Right kidney (tissue), 9 donors: ENCODE measurements around the gene ARSA.
A peak's percentile ranks its signal among the peaks of the same experiment; 100 is the strongest.
"Not testable (repeated sequence)": the region's sequence is repeated elsewhere in the genome, so short reads cannot be mapped to it uniquely, and the experiment has no call there.

Experiments
- DNase-seq: peaks from one replicate; pipeline ENCODE4 v3.0.0-alpha.2; 2016
- long read RNA-seq, 8 donors: transcript quantifications; one replicate each; lab custom pipeline, GENCODE V29; 2026

The ARSA gene
- long read RNA-seq, donor 1, partial matches to known transcripts, result 0 of 2 reads
- long read RNA-seq, donor 1, other reads (novel, unspliced or antisense), result 0 of 2 reads
- long read RNA-seq, donor 2, partial matches to known transcripts, result 0 of 5 reads
- long read RNA-seq, donor 2, other reads (novel, unspliced or antisense), result 0 of 5 reads
- long read RNA-seq, donor 3, partial matches to known transcripts, result 0 of 5 reads
- long read RNA-seq, donor 3, other reads (novel, unspliced or antisense), result 0 of 5 reads
- long read RNA-seq, donor 4, partial matches to known transcripts, result 0 of 7 reads
- long read RNA-seq, donor 4, other reads (novel, unspliced or antisense), result 0 of 7 reads
- long read RNA-seq, donor 5, partial matches to known transcripts, result 0 of 4 reads
- long read RNA-seq, donor 5, other reads (novel, unspliced or antisense), result 0 of 4 reads
- long read RNA-seq, donor 6, partial matches to known transcripts, result 0 of 5 reads
- long read RNA-seq, donor 6, other reads (novel, unspliced or antisense), result 0 of 5 reads
- long read RNA-seq, donor 7, partial matches to known transcripts, result 0 of 4 reads
- long read RNA-seq, donor 7, other reads (novel, unspliced or antisense), result 0 of 4 reads
- long read RNA-seq, donor 8, partial matches to known transcripts, result 0 of 5 reads
- long read RNA-seq, donor 8, other reads (novel, unspliced or antisense), result 0 of 5 reads

DNA sequence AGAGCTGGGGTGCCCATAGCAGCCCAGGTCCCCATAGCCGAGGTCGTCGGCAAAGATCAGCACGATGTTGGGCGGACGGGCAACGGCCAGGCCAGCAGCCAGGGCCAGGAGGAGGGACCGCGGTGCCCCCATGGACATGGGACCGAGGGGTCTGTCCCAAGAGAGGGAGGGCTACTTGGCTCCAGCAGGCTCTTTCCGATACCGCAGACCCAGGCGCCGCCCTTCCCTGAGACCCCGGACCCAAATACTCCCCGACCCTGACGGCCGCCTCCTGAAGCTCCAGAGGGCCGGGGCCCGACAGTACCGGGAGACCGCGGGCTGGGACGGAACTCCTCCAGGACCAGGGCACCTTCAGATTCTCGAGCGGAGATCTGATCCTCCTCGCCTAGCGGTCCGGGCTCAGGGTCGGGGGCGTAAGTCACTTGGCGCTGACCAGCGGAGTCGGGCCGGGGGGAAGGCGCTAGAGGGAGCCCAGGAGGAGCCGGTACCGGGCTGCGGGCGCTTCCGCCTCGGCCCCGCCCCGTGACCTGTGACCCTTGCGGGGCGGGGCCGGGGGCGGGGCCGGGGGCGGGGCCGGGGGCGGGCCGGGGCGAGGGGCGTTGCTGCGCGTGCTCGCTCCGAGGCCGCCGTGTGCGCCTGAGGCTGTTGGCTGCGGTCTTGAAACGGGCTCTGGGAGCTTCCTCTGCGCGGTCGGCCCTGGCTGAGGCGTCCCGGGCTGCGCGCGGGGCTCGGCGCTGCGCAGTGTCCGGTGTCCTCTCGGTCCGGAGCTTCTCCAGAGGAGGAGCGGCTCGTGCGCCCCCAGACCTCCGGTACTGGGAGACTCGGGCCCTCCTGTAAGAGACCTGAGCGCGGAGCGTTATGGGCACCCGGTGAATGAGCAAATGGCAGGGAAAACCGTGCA lies at the start of gene ARSA:
Gene ARSA, minus strand, starts transcription at position 511 of the 901 bp plus-strand sequence. Its CDS starts 373 bp downstream, at position 138.
- DNase-seq, result peak; percentile 86

DNA sequence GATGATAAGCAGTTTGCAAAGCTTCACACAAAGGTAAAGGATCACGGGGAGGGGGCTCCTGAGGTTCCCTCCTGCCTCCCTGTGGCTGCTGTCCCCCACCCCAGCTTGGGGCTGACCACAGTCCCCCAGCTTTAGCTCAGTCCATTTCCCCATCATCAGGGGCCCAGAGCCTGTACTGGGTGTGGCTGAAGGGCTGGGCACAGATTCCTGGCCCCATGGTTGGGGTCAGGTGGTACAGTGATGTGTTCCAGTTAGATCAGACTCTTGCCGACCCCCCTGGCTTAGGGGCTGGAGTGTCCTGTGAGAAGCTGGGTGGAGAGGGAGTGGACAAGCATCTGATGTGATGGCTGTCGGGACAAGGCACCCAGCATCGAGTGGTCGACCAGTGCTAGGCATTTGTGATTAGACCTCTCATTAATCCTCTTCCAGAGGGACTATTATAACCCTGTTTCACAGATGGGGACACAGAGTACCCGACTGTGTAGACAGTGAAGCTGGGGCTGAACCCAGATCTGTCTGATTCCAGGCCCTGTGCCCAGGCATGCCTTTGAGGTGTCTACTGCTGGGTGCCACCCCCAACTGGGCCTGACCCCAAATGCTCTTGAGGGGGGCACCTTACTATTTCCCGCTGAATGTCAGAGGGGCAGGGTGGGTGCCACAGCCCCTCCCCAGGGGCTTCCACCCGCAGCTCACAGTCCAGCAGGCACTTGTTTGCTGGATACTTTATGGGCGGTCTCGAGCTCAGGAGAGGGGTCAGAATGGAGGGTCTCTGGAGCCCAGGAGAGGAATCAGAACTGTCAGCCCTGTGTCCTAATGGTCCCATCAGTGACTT lies 48.9 kb upstream of the ARSA start:
- DNase-seq, result no peak

DNA sequence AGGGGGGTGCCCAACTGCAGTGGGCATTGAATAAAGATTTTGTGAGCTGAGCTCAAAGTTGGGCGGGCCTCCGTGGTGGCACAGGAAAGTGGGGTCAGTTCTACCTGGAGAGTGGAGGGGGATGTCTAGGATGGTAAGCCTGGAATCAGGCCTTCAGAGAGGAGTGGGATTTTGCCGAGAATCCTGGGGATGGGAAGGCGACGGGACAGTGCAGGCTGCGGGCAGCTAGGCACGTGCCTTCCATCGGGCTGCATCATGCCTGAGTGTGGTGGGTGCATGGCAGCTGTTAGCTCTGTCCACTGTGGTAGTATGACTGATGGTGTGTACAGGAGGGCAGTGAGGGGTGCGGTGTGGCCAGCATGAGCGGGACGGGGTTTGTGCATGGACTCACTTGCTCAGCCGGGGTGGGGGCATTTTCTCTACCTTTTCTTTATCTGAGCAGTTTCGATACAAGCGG lies 48.3 kb upstream of the ARSA start:
- no peak for DNase-seq

DNA sequence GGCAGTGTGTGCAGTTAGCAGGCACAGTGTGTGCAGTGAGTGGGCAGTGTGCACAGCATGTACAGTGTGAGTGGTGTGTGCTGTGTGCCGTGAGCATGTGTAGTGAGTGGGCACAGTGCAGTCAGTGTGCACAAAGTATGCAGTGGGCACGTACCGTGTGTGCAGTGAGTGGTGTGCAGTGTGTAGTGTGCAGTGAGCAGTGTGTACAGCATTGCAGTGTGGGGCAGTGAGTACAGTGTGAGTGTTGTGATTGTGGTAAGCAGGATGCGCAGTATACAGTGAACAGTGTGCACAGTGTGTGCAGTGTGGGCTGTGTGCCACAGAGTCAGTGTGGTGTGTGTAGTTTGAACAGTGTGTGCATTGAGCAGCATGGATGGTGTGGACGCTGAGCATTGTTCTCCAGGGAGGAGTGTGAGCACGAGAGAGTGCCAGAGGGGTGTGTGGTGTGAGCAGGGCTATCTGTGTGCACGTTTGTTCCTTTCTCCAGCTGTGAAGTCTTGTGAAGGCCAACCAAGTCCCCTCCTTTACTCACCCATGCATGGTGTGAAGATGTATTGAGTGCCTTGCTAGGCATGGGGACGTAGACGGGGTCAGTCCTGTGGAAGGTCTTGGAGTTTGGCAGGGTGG lies 47.7 kb upstream of the ARSA start:
- DNase-seq, result no peak

DNA sequence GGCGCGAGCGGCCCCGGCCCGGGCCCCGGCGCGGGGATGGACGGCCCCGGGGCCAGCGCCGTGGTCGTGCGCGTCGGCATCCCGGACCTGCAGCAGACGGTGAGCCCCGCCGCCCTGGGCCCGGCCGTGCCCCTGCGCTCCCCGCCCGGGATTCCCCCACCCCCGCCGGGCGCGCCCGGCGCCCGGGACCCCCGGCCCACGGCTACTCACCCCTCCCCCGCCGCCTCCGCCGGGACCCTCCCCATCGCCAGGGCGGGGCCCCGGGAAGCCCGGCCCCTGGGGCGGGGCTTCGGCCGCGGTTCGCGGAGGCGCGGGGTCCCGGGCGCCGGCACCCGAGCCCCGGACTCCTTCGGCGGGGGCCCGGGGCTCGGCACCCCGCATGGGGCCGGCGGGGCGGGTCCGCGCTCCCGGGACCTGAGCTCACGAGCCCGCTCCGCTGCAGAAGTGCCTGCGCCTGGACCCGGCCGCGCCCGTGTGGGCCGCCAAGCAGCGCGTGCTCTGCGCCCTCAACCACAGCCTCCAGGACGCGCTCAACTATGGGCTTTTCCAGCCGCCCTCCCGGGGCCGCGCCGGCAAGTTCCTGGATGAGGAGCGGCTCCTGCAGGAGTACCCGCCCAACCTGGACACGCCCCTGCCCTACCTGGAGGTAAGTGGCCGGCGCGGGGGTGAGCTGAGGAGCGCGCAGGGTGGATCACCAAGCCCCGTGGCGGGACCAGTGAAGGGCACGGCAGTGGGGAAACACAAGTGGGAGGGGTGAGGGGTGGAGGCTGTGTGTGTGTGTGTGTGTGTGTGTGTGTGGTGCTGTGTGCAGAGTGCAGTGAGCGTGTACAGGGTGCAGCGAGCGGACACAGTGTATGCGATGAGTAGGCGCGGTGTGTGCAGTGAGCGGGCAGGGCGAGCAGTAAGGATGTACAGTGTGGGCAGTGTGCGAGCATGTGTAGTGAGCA lies 46.9 kb upstream of the ARSA start:
- DNase-seq, result peak; percentile 81

DNA sequence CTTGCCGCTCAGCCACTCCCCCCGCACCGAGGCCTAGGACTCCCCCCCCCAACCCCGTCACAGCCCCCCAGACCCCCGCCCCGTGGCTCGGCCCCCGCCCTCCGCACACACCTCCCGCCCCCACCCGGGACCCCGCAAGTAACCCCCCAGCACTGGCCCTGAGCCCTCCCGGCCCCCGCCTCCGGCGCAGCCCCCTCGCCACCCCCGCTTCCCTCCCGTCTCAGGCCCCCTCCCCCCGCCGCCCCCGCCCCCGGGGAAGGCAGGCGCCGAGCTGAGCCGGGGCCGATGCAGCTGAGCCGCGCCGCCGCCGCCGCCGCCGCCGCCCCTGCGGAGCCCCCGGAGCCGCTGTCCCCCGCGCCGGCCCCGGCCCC lies 46.2 kb upstream of the ARSA start:
- DNase-seq, result no peak

DNA sequence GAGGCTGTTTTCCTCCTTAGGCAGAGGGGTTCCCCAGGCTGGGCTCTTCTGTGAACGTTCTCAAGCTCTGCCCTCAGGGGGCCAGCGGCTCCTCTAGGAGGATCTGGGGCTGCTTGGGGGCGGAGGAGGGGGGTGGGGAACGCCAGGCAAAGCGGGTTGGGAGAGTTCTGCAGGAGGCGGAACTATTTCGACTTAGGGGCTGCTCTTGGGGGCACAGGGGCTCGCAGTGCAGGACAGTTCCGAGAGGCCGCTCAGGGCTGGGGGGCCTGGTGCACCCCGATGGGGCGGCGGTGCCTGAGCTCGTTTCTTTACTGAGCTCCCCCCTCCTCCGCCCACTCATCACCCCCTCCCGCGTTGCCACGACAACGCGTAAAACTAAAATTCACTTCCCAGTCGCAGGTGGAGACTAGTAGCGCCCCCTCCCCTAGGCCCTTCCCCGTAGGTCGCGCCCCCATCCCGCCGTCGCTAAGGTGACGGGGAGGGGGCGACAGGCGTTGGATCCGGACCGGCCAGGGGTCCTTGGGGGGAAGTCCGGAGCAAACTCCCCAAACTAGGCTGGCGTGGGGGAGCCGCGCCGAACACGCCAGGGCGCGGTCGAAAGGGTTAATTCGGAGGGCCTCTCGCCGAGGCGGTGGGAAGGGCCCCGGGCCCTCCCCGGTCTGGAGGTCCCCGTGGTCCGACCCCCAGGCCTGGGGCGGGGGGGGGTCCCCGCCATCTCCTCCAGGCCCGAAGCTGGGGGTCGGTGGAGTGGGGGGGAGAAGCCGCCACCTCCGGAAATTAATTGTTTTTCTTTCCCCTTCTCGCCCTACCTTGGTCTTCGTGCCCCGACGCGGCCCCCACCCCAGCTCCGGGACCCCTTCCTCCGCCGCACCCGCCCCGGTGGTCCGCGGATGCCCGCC lies 45.5 kb upstream of the ARSA start:
- peak; percentile 54 for DNase-seq

DNA sequence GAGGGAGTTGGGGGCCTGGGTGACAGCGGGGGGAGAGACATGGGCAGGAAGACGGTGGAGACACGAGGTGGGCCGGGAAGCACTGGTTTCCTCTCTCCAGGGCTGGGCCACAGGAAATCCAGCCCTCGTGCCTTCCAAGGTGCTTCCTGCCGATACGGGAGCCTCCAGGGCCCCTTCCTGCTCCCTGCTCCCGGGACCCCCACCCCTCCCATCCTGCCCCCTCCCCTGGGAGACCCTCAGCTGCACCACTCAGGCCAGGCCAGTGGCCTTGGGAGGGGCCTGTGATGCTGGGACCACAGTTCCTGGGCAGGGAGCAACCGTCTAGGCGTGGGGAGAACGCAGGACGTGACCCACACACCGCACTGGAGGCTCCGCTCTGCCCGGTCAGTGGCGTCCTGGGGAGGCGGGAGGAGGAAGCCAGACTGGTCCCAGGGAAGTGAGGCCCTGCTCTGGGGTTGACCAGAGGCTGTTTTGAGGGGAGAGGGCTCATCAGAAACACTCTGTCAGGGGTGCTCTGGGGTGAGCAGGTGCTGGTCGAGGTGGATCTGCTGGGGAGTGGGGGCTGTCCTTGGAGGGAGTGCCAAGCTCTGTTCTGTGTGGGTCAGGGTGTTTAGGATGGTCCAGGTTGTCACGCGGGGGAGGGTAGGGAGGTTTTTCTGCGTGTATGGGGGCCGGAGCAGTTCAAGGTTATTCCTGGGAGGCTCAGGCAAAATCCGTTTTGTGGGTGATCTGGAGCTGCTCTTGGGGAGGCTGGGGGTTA lies 44.7 kb upstream of the ARSA start, which contains the start of gene SHANK3:
Gene SHANK3, plus strand, starts transcription at position 353 of the 760 bp plus-strand sequence.
- DNase-seq, result peak; percentile 15

DNA sequence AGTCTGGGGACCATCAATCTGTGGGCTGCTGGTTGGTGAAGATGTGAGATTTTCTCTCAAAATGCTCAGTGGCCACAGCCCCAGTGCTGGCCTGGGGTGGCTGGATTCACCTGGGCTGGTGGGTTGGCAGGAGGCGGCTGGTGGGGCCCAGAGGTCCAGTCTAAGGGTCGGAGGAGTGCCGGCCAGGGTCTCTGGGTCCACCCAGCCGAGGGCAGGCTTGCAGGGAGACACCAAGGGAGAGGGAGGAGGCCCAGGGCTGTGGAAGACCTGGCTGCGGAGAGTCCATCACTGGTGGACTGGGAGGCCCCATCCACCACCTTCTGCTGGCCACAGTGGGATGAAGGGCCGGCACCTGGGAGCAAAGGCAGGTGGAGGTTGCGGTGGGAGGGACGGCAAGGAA lies 44.1 kb upstream of the ARSA start:
- no peak for DNase-seq

DNA sequence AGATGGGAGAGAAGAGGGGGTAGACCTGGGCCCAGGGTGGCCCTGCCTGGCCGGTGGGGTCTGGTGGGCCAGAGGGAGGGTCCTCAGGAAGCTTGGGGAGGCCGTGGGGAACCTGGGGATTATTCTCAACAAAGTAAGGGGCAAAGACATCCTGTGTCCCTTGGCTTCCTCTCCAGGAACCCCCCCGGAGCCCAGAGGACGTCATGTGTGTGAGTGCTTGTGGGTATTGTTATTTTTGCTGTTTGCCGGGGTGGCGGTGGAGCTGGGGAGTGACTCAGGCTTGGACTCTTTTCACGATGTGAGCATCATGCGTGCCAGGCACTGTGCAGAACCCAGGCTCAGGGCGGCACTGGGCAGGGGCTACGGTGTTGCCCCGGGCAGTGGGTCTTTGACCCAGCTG lies 43.7 kb upstream of the ARSA start:
- DNase-seq, result no peak

DNA sequence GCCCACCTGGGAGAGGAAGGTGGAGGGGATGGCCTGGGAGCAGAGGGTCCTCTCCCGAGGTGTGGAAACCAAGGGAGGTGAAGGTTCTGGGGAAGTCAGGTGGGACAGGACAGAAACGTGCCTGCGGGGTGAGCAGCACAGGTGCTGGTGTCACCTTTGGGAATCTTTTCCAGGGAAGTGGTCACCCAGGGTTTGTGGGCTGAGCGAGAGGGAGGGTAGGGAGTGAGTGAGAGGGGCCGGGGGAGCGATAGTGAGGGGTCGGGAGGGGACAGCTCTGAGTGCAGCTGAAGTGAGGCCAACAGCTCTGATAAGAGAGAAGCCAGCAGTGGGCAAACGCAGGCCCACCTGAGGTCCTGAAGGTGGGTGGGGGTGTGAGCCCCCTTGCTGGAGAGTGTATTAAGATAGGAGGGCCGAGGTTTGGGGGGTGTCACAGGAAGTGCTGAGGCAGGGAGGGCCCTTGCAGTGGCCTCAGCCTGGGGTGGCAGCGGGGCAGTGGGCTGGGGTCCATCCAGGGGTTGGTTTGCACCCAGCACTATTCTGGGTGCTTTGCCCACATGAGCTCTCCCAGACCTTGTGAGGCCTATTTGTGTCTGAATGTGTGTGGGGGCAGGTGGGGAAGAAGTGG lies 43.1 kb upstream of the ARSA start:
- no peak for DNase-seq

DNA sequence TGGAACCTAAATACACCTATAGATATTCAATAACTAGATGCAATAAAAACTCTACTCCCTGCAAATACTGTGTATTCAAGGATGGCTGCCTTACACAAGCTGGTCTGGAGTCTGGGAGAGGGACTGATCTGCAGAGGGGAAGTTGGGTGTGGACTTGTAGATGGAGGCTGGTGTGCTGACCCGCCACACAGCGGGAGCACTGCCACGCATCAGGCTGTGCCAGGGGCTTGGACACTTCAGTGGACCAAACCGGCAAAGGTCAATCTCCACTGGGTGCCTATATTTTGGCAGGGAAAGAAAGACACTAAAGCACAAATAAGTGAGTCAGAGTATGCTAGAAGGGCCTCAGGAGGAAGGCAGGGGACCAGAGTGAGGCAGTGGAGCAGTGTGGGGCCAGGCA lies 42.6 kb upstream of the ARSA start:
- no peak for DNase-seq

DNA sequence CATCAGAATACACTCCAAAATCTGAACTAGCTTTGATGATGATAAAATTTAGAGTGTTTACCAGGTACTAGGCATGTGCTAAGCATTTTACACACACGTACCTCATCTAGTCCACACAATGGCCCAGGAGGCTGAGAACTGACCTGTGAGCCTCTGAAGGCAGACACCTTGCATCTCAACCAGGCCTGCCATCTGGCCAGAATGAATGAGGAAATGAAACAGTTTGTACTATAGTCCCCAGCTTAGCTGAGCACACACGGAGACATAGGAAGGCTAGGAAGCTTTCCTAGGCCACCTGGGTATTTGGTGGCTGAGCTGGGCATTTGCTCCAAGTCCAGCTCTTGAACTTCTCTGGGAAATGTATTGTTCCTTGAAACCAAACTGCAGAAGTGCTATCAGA lies 37.8 kb upstream of the ARSA start:
- DNase-seq, result no peak

DNA sequence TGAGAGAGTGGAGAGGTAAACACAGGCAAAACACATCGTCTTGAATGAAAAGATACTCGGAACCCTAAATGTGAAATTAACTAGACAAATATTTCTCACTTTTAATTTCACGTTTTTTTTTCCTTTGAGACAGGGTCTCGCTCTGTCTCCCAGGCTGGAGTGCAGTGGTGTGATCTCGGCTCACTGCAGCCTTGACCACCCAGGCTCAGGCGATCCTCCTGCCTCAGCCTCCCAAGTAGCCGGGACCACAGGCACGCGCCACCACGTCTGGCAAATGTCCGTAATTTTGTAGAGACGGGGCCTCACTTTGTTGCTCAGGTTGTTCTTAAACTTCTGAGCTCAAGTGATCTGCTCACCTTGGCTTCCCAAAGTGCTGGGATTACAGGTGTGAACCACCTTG lies 37.3 kb upstream of the ARSA start:
- no peak for DNase-seq

DNA sequence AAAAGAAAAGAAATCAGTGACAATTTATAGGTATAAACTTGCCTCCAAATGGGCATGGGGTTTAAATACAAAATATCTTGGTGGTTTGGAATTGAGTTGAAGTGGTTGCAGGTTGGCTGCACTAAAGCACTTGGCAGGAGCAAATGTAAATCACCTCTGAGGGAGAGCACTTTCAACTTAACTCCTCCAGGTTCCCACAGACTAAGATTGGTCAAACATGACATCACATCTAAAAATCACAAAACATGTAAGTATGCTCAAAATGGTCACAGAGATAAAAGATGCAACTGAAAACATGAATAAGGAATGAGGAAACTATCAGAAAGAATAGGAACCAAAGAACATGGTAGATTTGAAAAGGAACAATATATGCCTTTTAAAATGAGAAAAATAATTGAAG lies 32.4 kb upstream of the ARSA start:
- no peak for DNase-seq

DNA sequence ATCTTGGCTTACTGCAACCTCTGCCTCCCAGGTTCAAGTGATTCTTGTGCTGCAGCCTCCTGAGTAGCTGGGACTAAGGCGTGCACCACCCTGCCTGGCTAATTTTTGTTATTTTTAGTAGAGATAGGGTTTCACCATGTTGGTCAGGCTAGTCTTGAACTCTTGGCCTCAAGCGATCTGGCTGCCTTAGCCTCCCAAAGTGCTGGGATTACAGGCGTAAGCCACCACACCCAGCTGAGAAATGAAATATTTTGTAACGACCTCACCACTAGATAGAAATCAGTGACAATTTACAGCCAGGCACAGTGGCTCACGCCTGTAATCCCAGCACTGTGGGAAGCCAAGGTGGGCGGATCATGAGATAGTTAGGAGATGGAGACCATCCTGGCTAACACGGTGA lies 31.8 kb upstream of the ARSA start:
- DNase-seq, result not testable (repeated sequence)

DNA sequence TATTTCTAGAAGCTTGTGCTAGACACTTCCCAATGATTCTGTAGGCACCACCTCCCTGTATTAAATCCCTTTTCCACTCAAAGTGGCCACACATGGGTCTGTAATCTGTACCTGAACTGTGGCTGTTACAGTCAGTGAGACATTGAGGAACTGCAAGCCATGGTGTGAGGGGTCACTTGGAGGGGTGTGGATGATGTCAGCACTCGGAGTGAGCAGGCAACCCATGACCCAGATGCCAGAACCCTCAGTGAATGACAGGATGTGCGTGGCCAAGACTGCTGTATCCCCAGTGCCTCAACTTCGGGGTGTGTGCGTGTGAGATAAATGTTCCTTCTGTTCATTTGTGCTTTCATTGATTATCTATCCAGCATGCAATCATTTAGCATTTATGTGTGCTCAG lies 30.0 kb upstream of the ARSA start:
- DNase-seq, result no peak
